HepG2 (cell line): Measurements from ENCODE around the gene PRMT7. TPM values are rescaled to one million over a fixed set of nuclear protein-coding genes. Genes with fewer than 3 reads are reported as not detected.

Experiments
- ATAC-seq: fragments of 200-7000 bp; cut with Tn5 transposase; 3 replicates; pipeline ENCODE4 v1.9.1; 2020; ENCODE audit warnings: mild to moderate bottlenecking, moderate library complexity
- BruUV-seq: library from RNA; stranded (reverse); fragments of 400-500 nt; replicated peaks from 2 replicates; lab custom pipeline; 2021; lab: Mats Ljungman, UMichigan
- CTCF ChIA-PET: fragments of 300-600 bp; formaldehyde crosslinking; extraction: SDS; loops from one replicate; lab custom pipeline; 2021; ENCODE audit warnings: low total read pairs, inconsistent platforms, low intra/inter-chr PET ratio; lab: Yijun Ruan, JAX
- POLR2A ChIA-PET: fragments of 350-600 bp; sonication (Branson Sonifier 250); formaldehyde crosslinking; loops from one replicate; lab custom pipeline; 2020; ENCODE audit warnings: antibody characterized with exemption, inconsistent platforms; lab: Yijun Ruan, JAX
- DNase-seq: peaks from one replicate; pipeline ENCODE4 v3.0.0-alpha.2; 2015; ENCODE audit warnings: low spot score
- FAIRE-seq: peaks from 3 replicates; lab custom pipeline; 2011; peaks lifted over from hg19 to GRCh38; lab: Jason Lieb, UNC
- H2AFZ ChIP-seq: one replicate; pipeline ENCODE4 v1.6.1; 2011; ENCODE audit warnings: low read length, inconsistent platforms
- H3K27ac ChIP-seq: fragments of 300-600 bp; 3 replicates; pipeline ENCODE4 v1.8.0; 2011; ENCODE audit warnings: mixed run types, mild to moderate bottlenecking, mixed read lengths, low read length, inconsistent platforms; ENCODE audit not compliant: insufficient read depth; ENCODE audit errors: extremely low read length
- H3K27me3 ChIP-seq, 2 experiments: fragments of 200-600 bp in 1 of 2; 2 replicates in 1 of 2; 3 replicates in 1 of 2; pipeline versions ENCODE4 v1.6.0 to v1.8.0; 2011; ENCODE audit warnings: low read length in 2 of 2, mild to moderate bottlenecking in 2 of 2, moderate library complexity in 2 of 2, inconsistent platforms in 1 of 2; ENCODE audit not compliant: insufficient read depth in 2 of 2, control insufficient read depth in 1 of 2
- H3K36me3 ChIP-seq, 2 experiments: fragments of 200-600 bp in 1 of 2; replicated peaks in 1 of 2; 2 replicates in 1 of 2; 3 replicates in 1 of 2; pipeline versions ENCODE4 v1.5.1 to v1.8.0; 2011; ENCODE audit warnings: low read length in 2 of 2, inconsistent platforms in 1 of 2; ENCODE audit not compliant: insufficient read depth in 2 of 2, control insufficient read depth in 1 of 2
- H3K4me1 ChIP-seq: 2 replicates; pipeline ENCODE4 v1.5.1; 2012; ENCODE audit warnings: low read length, inconsistent platforms; ENCODE audit not compliant: insufficient read depth
- H3K4me2 ChIP-seq: 2 replicates; pipeline ENCODE4 v1.6.0; 2011; ENCODE audit warnings: low read depth, low read length, inconsistent platforms
- H3K4me3 ChIP-seq, 3 experiments: fragments of 200-600 bp in 1 of 3; sonication (generic), shearing (Covaris generic) in 1 of 3; replicated peaks in 1 of 3; 2 replicates each; pipeline ENCODE4 v1.5.1; 2011 to 2016; ENCODE audit warnings: low read length in 3 of 3, inconsistent platforms in 2 of 3, low read depth in 2 of 3, mild to moderate bottlenecking in 2 of 3, control low read depth in 1 of 3, mixed read lengths in 1 of 3; ENCODE audit not compliant: insufficient read depth in 1 of 3
- H3K79me2 ChIP-seq: one replicate; pipeline ENCODE4 v1.6.1; 2011; ENCODE audit warnings: low read length, inconsistent platforms; ENCODE audit not compliant: insufficient read depth
- H3K9ac ChIP-seq: 2 replicates; pipeline ENCODE4 v1.6.0; 2011; ENCODE audit warnings: mild to moderate bottlenecking, low read depth, low read length, inconsistent platforms; ENCODE audit not compliant: insufficient read depth
- H3K9me3 ChIP-seq: 2 replicates; pipeline ENCODE4 v1.5.1; 2012; ENCODE audit warnings: mild to moderate bottlenecking, low read length
- H4K20me1 ChIP-seq: 2 replicates; pipeline ENCODE4 v1.6.0; 2011; ENCODE audit warnings: inconsistent platforms, mild to moderate bottlenecking, low read length, moderate library complexity; ENCODE audit not compliant: insufficient read depth
- CENPX ChIP-seq: sonication (generic); formaldehyde crosslinking; IDR thresholded peaks from 2 replicates; pipeline ENCODE4 v1.9.0; 2021; ENCODE audit warnings: mild to moderate bottlenecking, missing genetic modification reagents, moderate library complexity
- EHMT2 ChIP-seq: fragments of 200-600 bp; sonication (generic); IDR thresholded peaks from 2 replicates; pipeline ENCODE4 v1.7.0; 2017; ENCODE audit warnings: antibody characterized with exemption, low read depth, low read length, borderline replicate concordance
- GPBP1L1 ChIP-seq: sonication (generic); formaldehyde crosslinking; IDR thresholded peaks from 2 replicates; pipeline ENCODE4 v1.5.0; 2020; ENCODE audit warnings: mild to moderate bottlenecking, missing genetic modification reagents
- KMT2A ChIP-seq: sonication (generic); formaldehyde crosslinking; IDR thresholded peaks from 2 replicates; pipeline ENCODE4 v1.4.0; 2020; ENCODE audit warnings: missing genetic modification reagents
- MBD4 ChIP-seq: IDR thresholded peaks from 2 replicates; pipeline ENCODE4 v1.6.1; 2012; ENCODE audit warnings: low read length, inconsistent platforms, borderline replicate concordance
- POGK ChIP-seq: sonication (generic); formaldehyde crosslinking; conservative IDR thresholded peaks from 2 replicates; pipeline ENCODE4 v1.8.0; 2022; ENCODE audit warnings: mild to moderate bottlenecking, moderate library complexity, missing genetic modification reagents
- RELA ChIP-seq: sonication (generic); formaldehyde crosslinking; IDR thresholded peaks from 2 replicates; pipeline ENCODE4 v1.4.0; 2020; ENCODE audit warnings: missing genetic modification reagents
- REXO4 ChIP-seq: sonication (generic); formaldehyde crosslinking; IDR thresholded peaks from 2 replicates; pipeline ENCODE4 v1.8.0; 2022; ENCODE audit warnings: missing genetic modification reagents, mild to moderate bottlenecking, borderline replicate concordance
- SP4 ChIP-seq: sonication (generic); formaldehyde crosslinking; IDR thresholded peaks from 2 replicates; pipeline ENCODE4 v1.8.1; 2023; ENCODE audit warnings: mild to moderate bottlenecking, missing genetic modification reagents
- ZFP36L2 ChIP-seq: sonication (generic); formaldehyde crosslinking; IDR thresholded peaks from 2 replicates; pipeline ENCODE4 v1.4.0; 2020; ENCODE audit warnings: missing genetic modification reagents
- ZNF251 ChIP-seq: sonication (generic); formaldehyde crosslinking; IDR thresholded peaks from 2 replicates; pipeline ENCODE4 v1.9.0; 2021; ENCODE audit warnings: mild to moderate bottlenecking, missing genetic modification reagents
- WGBS: methylation state at CpG from one replicate; pipeline ENCODE4 v1.1.6; 2017; ENCODE audit warnings: low lambda C conversion rate; 5-methylcytosine and 5-hydroxymethylcytosine counted together
- in situ Hi-C: cut with HindIII; loops from 2 replicates; pipeline ENCODE4 v1.10.0; 2017; ENCODE audit warnings: low pct_unique_long_range_greater_than_20kb; ENCODE audit not compliant: extremely low pct_ligation_motif_present
- intact Hi-C: fragments of 100-400 bp; cut with micrococcal nuclease; formaldehyde crosslinking; loops from one replicate; pipeline ENCODE4 v1.10.0; 2022; ENCODE audit not compliant: unreplicated experiment
- polyA plus RNA-seq, 8 experiments: library from polyadenylated mRNA; depleted of rRNA in 3 of 8; stranded (reverse) in 7 of 8; unstranded in 1 of 8; fragments of >200 nt; fragmentation: Illumina TruSeq in 4 of 8; extraction: Trizol in 4 of 8; gene quantifications; 2 replicates each; pipeline versions ENCODE4 v1.2.1 to v1.2.3, GENCODE V29; 2011 to 2016; ENCODE audit warnings: low read depth in 4 of 8, missing spikeins in 1 of 8, mixed read lengths in 1 of 8; ENCODE audit not compliant: insufficient read depth in 1 of 8
- total RNA-seq, 5 experiments: library from RNA; depleted of rRNA; stranded (reverse); fragments of >200 nt; fragmentation: Illumina TruSeq; extraction: Trizol; gene quantifications; 2 replicates each; pipeline ENCODE4 v1.2.3, GENCODE V29; 2016; ENCODE audit warnings: low read depth in 1 of 5
- TF ChIP-seq, protein P1 (sequence below): sonication (generic); formaldehyde crosslinking; IDR thresholded peaks from 2 replicates; pipeline ENCODE4 v1.5.0; 2020; ENCODE audit warnings: mild to moderate bottlenecking, low read depth, missing genetic modification reagents, borderline replicate concordance

Gene PRMT7
- total and polyA plus RNA-seq, 2 of the 13 experiments (the other 11 are each of a cell fraction or from before 2014, with no cell fraction given) = 47.5 to 55.0 TPM

DNA sequence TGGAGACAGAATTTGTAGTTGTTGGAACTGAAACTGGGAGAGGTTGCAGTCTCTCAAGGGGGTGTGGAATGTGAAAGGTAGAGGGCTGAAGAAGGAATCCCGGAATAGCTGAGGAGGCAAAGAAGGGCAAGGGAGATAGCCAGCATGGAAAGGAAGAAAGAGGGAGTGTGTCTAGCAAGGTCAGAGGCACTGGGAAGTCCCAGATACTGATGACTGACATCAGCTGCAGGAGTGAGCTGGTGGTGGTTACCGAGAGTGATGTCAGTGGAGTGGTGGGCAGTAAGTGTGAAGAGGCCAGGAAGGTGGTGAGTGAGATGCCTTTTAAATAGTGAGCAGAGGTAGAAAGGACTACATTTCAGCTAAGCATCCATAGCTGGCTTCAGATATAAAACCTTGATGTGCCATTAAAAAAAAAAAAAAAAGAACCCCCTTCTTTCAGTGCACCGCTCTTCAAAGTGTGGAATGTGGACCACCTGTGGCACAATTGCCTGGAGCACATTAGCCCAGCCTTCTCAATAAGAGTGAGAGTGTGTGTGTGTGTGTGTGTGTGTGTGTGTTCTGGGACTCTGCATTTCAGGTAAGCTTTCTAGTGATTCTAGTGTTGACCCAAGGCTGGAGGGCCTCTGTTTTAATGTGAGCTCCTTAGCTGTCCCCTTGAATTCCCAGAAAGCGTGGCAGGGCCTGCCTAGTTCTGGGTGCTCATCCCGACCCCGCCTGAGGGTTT lies 8.5 kb downstream of the PRMT7 start:
- Histone ChIP-seq H3K9ac (no peak overlapping the region), H3K79me2 (peaks cover 5% of the 10 kb centered on the region), H3K36me3 (peaks cover 11 to 59% of the 10 kb centered on the region in 2 experiments), H2AFZ (no peak overlapping the region), H3K9me3 (no peaks in the 10 kb centered on the region), H3K27me3 (no peaks in the 10 kb centered on the region), H3K4me3 (no peak overlapping the region), H3K4me2 (no peak overlapping the region), H3K4me1 (peaks cover 7% of the 10 kb centered on the region), H4K20me1 (no peaks in the 10 kb centered on the region), H3K27ac (no peak overlapping the region)
- FAIRE-seq = no peak
- CTCF ChIA-PET = no interaction called here
- ATAC-seq = no peak
- POLR2A ChIA-PET = interaction anchor here (1.3 kb wide), 1 partner anchor 8 kb away, joined by 9 read pairs; the partner anchor contains the start of genes PRMT7 and SLC7A6OS
- no TSS peak for BruUV-seq
- no peak for DNase-seq
- WGBS = 95% methylated on average over 6 of the region's 6 CpGs
- intact Hi-C loops = no loop called here
- TF ChIP-seq POGK (CRISPR knock-in tag) (no peak), ZNF251 (CRISPR knock-in tag) (no peak), MBD4 (no peak), GPBP1L1 (CRISPR knock-in tag) (no peak), KMT2A (no peak), RELA (CRISPR knock-in tag) (no peak), ZFP36L2 (CRISPR knock-in tag) (no peak), REXO4 (CRISPR knock-in tag) (no peak), SP4 (CRISPR knock-in tag) (no peak), EHMT2 (no peak), CENPX (CRISPR knock-in tag) (no peak)
- TF ChIP-seq, protein P1, sequence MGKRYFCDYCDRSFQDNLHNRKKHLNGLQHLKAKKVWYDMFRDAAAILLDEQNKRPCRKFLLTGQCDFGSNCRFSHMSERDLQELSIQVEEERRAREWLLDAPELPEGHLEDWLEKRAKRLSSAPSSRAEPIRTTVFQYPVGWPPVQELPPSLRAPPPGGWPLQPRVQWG (CRISPR knock-in tag) = no peak
- in situ Hi-C loops = no loop called here
